ENCODE measurements around the gene FKBP5. TPM values are rescaled to one million over a fixed set of nuclear protein-coding genes. Genes with fewer than 3 reads are reported as not detected.

The FKBP5 gene
- total and polyA plus RNA-seq, 2 donors (not counting 3 experiments of a cell fraction or from before 2014, with no cell fraction given): 16.7 to 56.8 TPM

GRCh38 chr6:35724059-35724458, 35.3 kb upstream of the FKBP5 start:
- H3K79me2 ChIP-seq (ENCODE audit: control insufficient read depth, insufficient read depth, low read length): no peaks in the 10 kb centered on the region
- no peak overlapping the region for H3K4me2 ChIP-seq (ENCODE audit: insufficient read depth, low read length)
- ChIA-PET CTCF (interaction anchor here (1.1 to 1.2 kb wide), 2 partner anchors 13 to 202 kb away, joined by 4 to 7 read pairs; partner anchors contain the start of gene ARMC12), POLR2A (no interaction called here)
- TF ChIP-seq POLR2A (IDR thresholded peaks at IDR 0.05; ENCODE audit: low read depth, low read length): no peak
- no peak for TF ChIP-seq MYC (IDR thresholded peaks at IDR 0.05; ENCODE audit: low read depth, low read length)
- no peak for TF ChIP-seq EZH2 (IDR thresholded peaks at IDR 0.05; ENCODE audit: borderline replicate concordance, low read depth, low read length, severe bottlenecking)
- TF ChIP-seq GATA2 (IDR thresholded peaks at IDR 0.05; ENCODE audit: insufficient read depth, insufficient read length, low read depth, low read length): no peak
- TF ChIP-seq POLR2AphosphoS5 (IDR thresholded peaks at IDR 0.05; ENCODE audit: insufficient read depth, low read depth, low read length): no peak
- TF ChIP-seq, protein P1, sequence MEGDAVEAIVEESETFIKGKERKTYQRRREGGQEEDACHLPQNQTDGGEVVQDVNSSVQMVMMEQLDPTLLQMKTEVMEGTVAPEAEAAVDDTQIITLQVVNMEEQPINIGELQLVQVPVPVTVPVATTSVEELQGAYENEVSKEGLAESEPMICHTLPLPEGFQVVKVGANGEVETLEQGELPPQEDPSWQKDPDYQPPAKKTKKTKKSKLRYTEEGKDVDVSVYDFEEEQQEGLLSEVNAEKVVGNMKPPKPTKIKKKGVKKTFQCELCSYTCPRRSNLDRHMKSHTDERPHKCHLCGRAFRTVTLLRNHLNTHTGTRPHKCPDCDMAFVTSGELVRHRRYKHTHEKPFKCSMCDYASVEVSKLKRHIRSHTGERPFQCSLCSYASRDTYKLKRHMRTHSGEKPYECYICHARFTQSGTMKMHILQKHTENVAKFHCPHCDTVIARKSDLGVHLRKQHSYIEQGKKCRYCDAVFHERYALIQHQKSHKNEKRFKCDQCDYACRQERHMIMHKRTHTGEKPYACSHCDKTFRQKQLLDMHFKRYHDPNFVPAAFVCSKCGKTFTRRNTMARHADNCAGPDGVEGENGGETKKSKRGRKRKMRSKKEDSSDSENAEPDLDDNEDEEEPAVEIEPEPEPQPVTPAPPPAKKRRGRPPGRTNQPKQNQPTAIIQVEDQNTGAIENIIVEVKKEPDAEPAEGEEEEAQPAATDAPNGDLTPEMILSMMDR (IDR thresholded peaks at IDR 0.05; ENCODE audit: extremely low read depth in 1 of 2, insufficient read depth in 1 of 2, low read depth in 1 of 2, low read length in 2 of 2): no peak
- TF ChIP-seq JUN (IDR thresholded peaks at IDR 0.05; ENCODE audit: borderline replicate concordance, insufficient read depth, insufficient read length, low read depth): no peak
- no peak for TF ChIP-seq MAX (IDR thresholded peaks at IDR 0.05; ENCODE audit: insufficient read depth, insufficient read length)
- TF ChIP-seq FOS (IDR thresholded peaks at IDR 0.05; ENCODE audit: borderline replicate concordance, insufficient read depth, low read length): no peak
- dilution Hi-C loops (cut with MboI; ENCODE audit: extremely low pct_ligation_motif_present, low sequenced_read_pairs): no loop called here
- no TSS peak for BruUV-seq (replicated peaks)
- no peak overlapping the region for H3K9ac ChIP-seq (replicated peaks; ENCODE audit: extremely low read depth, insufficient read depth, low read length)
- no peaks in the 10 kb centered on the region for H3K27me3 ChIP-seq (ENCODE audit: control insufficient read depth in 2 of 2, insufficient read depth in 2 of 2, low read length in 2 of 2)
- no peaks in the 10 kb centered on the region for H3K9me1 ChIP-seq (replicated peaks; ENCODE audit: control insufficient read depth, extremely low read depth, insufficient read depth, low read length)
- H4K20me1 ChIP-seq (replicated peaks; ENCODE audit: control insufficient read depth, extremely low read depth, insufficient read depth, low read length): no peaks in the 10 kb centered on the region
- no peaks in the 10 kb centered on the region for H3K9me3 ChIP-seq (replicated peaks; ENCODE audit: control insufficient read depth, insufficient read depth, low read length)
- no peak overlapping the region for H3K27ac ChIP-seq (ENCODE audit: insufficient read depth, low read depth, low read length)
- H3K4me3 ChIP-seq (replicated peaks in 1 of 3; ENCODE audit: insufficient read depth in 1 of 3, low read depth in 1 of 3, low read length in 3 of 3): no peak overlapping the region
- no peak overlapping the region for H2AFZ ChIP-seq (ENCODE audit: low read depth, low read length)
- peaks cover 44% of the 10 kb centered on the region for H3K4me1 ChIP-seq (ENCODE audit: control insufficient read depth, extremely low read depth, insufficient read depth, low read length)
- DNase-seq (ENCODE audit: low read depth, low spot score) (no peak), FAIRE-seq (no peak)
- H3K36me3 ChIP-seq (ENCODE audit: control insufficient read depth in 2 of 2, extremely low read depth in 1 of 2, insufficient read depth in 2 of 2, low read length in 2 of 2): no peaks in the 10 kb centered on the region
- intact Hi-C loops (cut with micrococcal nuclease): no loop called here
